ENCODE results near the gene HEBP2. TPM values are rescaled to one million over a fixed set of nuclear protein-coding genes. Genes with fewer than 3 reads are reported as not detected.

The HEBP2 gene
- total RNA-seq, 1 donor from 2014 or later = 11.9 TPM

GRCh38 chr6:138404666-138405337 is 779 bp downstream of the HEBP2 start:
- peak overlapping the region; percentile 49 for H3K9ac ChIP-seq
- peaks cover 8% of the 10 kb centered on the region for H3K4me1 Mint-ChIP-seq
- H3K4me2 ChIP-seq = peak overlapping the region; percentile 86
- H3K27ac Mint-ChIP-seq = peak overlapping the region; percentile 12
- H3K4me3 Mint-ChIP-seq = peak overlapping the region; percentile 90
- H3K79me2 ChIP-seq (ENCODE audit: low read depth) = peaks cover 9% of the 10 kb centered on the region
- no peaks in the 10 kb centered on the region for H4K20me1 ChIP-seq (ENCODE audit: low read depth)
- no peaks in the 10 kb centered on the region for H3F3A ChIP-seq (ENCODE audit: low read depth)
- H3K9me3 ChIP-seq (ENCODE audit: low read depth) = no peaks in the 10 kb centered on the region
- H3K27me3 ChIP-seq = no peaks in the 10 kb centered on the region
- no peaks in the 10 kb centered on the region for H3K27me3 Mint-ChIP-seq (ENCODE audit: insufficient read depth, low read depth)
- peak overlapping the region; percentile 83 for H2AFZ ChIP-seq (replicated peaks)
- peak overlapping the region; percentile 76 for H3K4me3 ChIP-seq
- no peak for DNase-seq (ENCODE audit: low spot score)
- H3K36me3 ChIP-seq = no peaks in the 10 kb centered on the region
- no peak for TF ChIP-seq EZH2phosphoT487 (IDR thresholded peaks at IDR 0.05)
- TF ChIP-seq CTCF (IDR thresholded peaks at IDR 0.05) = no peak
- no peak for TF ChIP-seq EZH2 (IDR thresholded peaks at IDR 0.05)
- H3K9me3 Mint-ChIP-seq = no peaks in the 10 kb centered on the region
- peaks cover 22% of the 10 kb centered on the region for H3K36me3 Mint-ChIP-seq
- no peaks in the 10 kb centered on the region for H3K4me1 ChIP-seq
- H3K27ac ChIP-seq = no peak overlapping the region

GRCh38 chr6:138405816-138406413 is 1.9 kb downstream of the HEBP2 start:
- Histone ChIP-seq H3K36me3 (no peaks in the 10 kb centered on the region), H3K27ac (no peak overlapping the region)

DNA sequence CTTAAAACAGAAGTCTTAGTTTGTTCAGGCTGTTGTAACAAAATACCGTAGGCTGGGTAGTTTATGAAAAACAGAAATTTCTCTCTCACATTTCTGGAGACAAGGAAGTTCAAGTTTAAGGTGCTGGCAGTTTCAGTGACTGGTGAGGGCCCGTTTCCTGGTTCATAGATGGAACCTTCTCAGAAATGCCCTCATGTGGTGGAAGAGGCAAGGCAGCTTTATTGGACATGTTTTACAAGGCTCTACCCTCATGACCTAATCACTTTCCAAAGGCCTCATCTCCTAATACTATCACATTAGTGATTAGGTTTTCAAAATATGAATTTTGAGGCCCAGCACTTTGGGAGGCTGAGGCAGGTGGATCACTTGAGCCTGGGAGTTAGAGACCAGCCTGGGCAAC is 2.4 kb downstream of the HEBP2 start:
- no peak overlapping the region for H3K9ac ChIP-seq
- no peak overlapping the region for H3K27ac ChIP-seq
- Mint-ChIP-seq H3K9me3 (no peaks in the 10 kb centered on the region), H3K27ac (no peak overlapping the region), H3K4me1 (peaks cover 8% of the 10 kb centered on the region), H3K27me3 (ENCODE audit: insufficient read depth, low read depth) (no peaks in the 10 kb centered on the region), H3K36me3 (peaks cover 25% of the 10 kb centered on the region), H3K4me3 (no peak overlapping the region)
- no peaks in the 10 kb centered on the region for H4K20me1 ChIP-seq (ENCODE audit: low read depth)
- no peaks in the 10 kb centered on the region for H3K27me3 ChIP-seq
- no peak for TF ChIP-seq EZH2 (IDR thresholded peaks at IDR 0.05)
- no peak for TF ChIP-seq EZH2phosphoT487 (IDR thresholded peaks at IDR 0.05)
- no peak for TF ChIP-seq CTCF (IDR thresholded peaks at IDR 0.05)
- peaks cover 9% of the 10 kb centered on the region for H3K79me2 ChIP-seq (ENCODE audit: low read depth)
- H3K9me3 ChIP-seq (ENCODE audit: low read depth) = no peaks in the 10 kb centered on the region
- no peak overlapping the region for H3K4me3 ChIP-seq
- no peaks in the 10 kb centered on the region for H3K4me1 ChIP-seq
- no peak overlapping the region for H3K4me2 ChIP-seq
- no peaks in the 10 kb centered on the region for H3K36me3 ChIP-seq
- H3F3A ChIP-seq (ENCODE audit: low read depth) = no peaks in the 10 kb centered on the region
- H2AFZ ChIP-seq (replicated peaks) = no peak overlapping the region
- no peak for DNase-seq (ENCODE audit: low spot score)

More at GRCh38 chr6:138405816-138406413, 1.9 kb downstream of the HEBP2 start:
- TF ChIP-seq CTCF (IDR thresholded peaks at IDR 0.05) (no peak), EZH2 (IDR thresholded peaks at IDR 0.05) (no peak), EZH2phosphoT487 (IDR thresholded peaks at IDR 0.05) (no peak)
- Mint-ChIP-seq H3K27ac (no peak overlapping the region), H3K36me3 (peaks cover 22% of the 10 kb centered on the region), H3K9me3 (no peaks in the 10 kb centered on the region), H3K27me3 (ENCODE audit: insufficient read depth, low read depth) (no peaks in the 10 kb centered on the region), H3K4me3 (no peak overlapping the region), H3K4me1 (peaks cover 8% of the 10 kb centered on the region)
- Histone ChIP-seq H2AFZ (replicated peaks) (no peak overlapping the region), H3K4me1 (no peaks in the 10 kb centered on the region), H3K27me3 (no peaks in the 10 kb centered on the region), H3K9ac (no peak overlapping the region), H3F3A (ENCODE audit: low read depth) (no peaks in the 10 kb centered on the region), H3K9me3 (ENCODE audit: low read depth) (no peaks in the 10 kb centered on the region), H3K4me3 (no peak overlapping the region), H3K79me2 (ENCODE audit: low read depth) (peaks cover 9% of the 10 kb centered on the region), H4K20me1 (ENCODE audit: low read depth) (no peaks in the 10 kb centered on the region), H3K4me2 (no peak overlapping the region)
- DNase-seq (ENCODE audit: low spot score) = no peak
